Measurements from ENCODE around the gene TSPAN18. TPM values are rescaled to one million over a fixed set of nuclear protein-coding genes. Genes with fewer than 3 reads are reported as not detected.
A peak's percentile ranks its signal among the peaks of the same experiment; 100 is the strongest.

TSPAN18 gene
- total and polyA plus RNA-seq, 2 of the 8 experiments (the other 6 are each of a cell fraction or from before 2014, with no cell fraction given) = 5.2 to 10.2 TPM

DNA sequence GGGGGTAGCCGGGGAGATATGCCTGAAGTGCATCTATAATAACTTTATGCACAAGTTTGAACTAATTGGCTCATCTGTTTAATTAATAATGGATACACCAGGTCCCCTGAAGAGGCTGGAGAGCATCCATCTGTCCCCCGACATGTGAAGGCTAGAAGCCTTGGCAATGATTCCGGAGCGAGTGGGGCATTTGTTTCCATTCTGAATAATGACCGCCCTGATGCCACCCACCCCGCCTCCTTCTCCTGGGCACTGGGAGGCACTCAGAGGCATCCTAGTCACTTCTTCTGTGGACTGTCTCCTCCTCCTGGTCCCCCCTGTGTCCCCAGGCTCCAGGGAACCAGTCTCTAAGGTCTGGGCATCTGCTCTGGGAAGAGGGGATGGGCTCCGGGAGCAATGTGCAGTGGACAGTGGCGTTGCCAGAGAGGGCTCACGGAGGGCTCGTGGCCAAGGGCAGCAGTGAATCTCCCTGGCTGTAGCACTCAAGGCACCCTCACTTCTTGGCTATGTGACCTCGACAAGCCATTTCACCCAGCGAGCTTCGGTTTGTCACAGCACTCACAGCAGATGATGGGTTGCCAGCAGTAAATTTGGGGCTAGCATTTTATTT is 64.7 kb downstream of the TSPAN18 start:
- DNase-seq (ENCODE audit: low read depth in 1 of 2, low spot score in 2 of 2) (no peak), FAIRE-seq (no peak)
- ChIA-PET CTCF (ENCODE audit: partially characterized antibody) (interaction anchor here (0.6 to 8.0 kb wide), 10 partner anchors 10 to 120 kb away, joined by 3 to 86 read pairs (median 4); no protein-coding TSS in a partner anchor), POLR2A (ENCODE audit: partially characterized antibody) (interaction anchor here (0.6 kb wide), 1 partner anchor 93 kb away, joined by 3 read pairs; no protein-coding TSS in a partner anchor)
- Histone ChIP-seq H3K4me2 (ENCODE audit: insufficient read depth in 1 of 2, low read depth in 2 of 2, low read length in 2 of 2) (no peak overlapping the region), H3K4me3 (ENCODE audit: extremely low read depth in 1 of 4, insufficient read depth in 2 of 4, low read depth in 3 of 4, low read length in 4 of 4) (no peak overlapping the region), H3K14ac (ENCODE audit: insufficient read length) (no peak overlapping the region), H4K91ac (replicated peaks; ENCODE audit: insufficient read length, low read length) (peak overlapping the region; percentile 59), H4K5ac (ENCODE audit: insufficient read length, low read depth, low read length) (no peak overlapping the region), H3K9ac (replicated peaks in 1 of 4; ENCODE audit: extremely low read depth in 1 of 4, low read depth in 3 of 4, low read length in 3 of 4) (no peak overlapping the region), H3K23me2 (ENCODE audit: low read depth, low read length) (no peaks in the 10 kb centered on the region), H3K27ac (ENCODE audit: low read depth, low read length) (no peak overlapping the region; the same call in 1 of the 2 replicates), H4K8ac (ENCODE audit: extremely low read depth, insufficient read depth, low read length) (no peak overlapping the region; the same call in 1 of the 2 replicates), H3K9me3 (ENCODE audit: insufficient read depth in 2 of 2, low read depth in 1 of 2, low read length in 1 of 2) (no peaks in the 10 kb centered on the region), H3K79me1 (ENCODE audit: low read depth, low read length) (peaks cover 6% of the 10 kb centered on the region; the same call in 1 of the 2 replicates), H4K20me1 (replicated peaks in 1 of 2; ENCODE audit: control insufficient read depth in 1 of 2, insufficient read depth in 2 of 2, low read length in 2 of 2) (peaks cover 0 to 6% of the 10 kb centered on the region in 2 experiments), H2BK120ac (replicated peaks; ENCODE audit: low read depth, low read length) (no peak overlapping the region), H3K18ac (ENCODE audit: extremely low read depth, low read length) (no peak overlapping the region), H3K79me2 (ENCODE audit: control insufficient read depth in 1 of 2, insufficient read depth in 2 of 2, low read length in 2 of 2) (no peaks in the 10 kb centered on the region), H3K36me3 (ENCODE audit: control insufficient read depth in 2 of 4, insufficient read depth in 4 of 4, low read length in 3 of 4) (no peaks in the 10 kb centered on the region; a peak in 1 of 8 replicates), H3K56ac (replicated peaks; ENCODE audit: insufficient read length, low read depth, low read length) (no peak overlapping the region), H3K4ac (replicated peaks; ENCODE audit: insufficient read length, low read depth, low read length) (no peak overlapping the region), H3K23ac (ENCODE audit: insufficient read length) (no peak overlapping the region), H2BK5ac (ENCODE audit: low read depth, low read length) (peak overlapping the region; percentile 37; the same call in 1 of the 2 replicates), H2BK15ac (ENCODE audit: low read length) (no peak overlapping the region), H2BK12ac (ENCODE audit: low read depth, low read length) (no peak overlapping the region), H3K27me3 (replicated peaks in 1 of 4; ENCODE audit: control insufficient read depth in 3 of 4, extremely low read depth in 1 of 4, insufficient read depth in 3 of 4, low read length in 3 of 4) (peaks cover 0 to 4% (median 0%) of the 10 kb centered on the region in 4 experiments; a peak in 1 of 7 replicates), H3K4me1 (replicated peaks in 1 of 4; ENCODE audit: control insufficient read depth in 3 of 4, insufficient read depth in 4 of 4, low read length in 3 of 4) (peaks cover 0 to 8% (median 3%) of the 10 kb centered on the region in 4 experiments; a peak in 5 of 7 replicates), H2AFZ (ENCODE audit: low read length) (no peak overlapping the region), H2AK5ac (ENCODE audit: low read depth, low read length) (peak overlapping the region; percentile 40; the same call in 1 of the 2 replicates), H2BK20ac (ENCODE audit: low read length) (no peak overlapping the region)
- WGBS, 2 experiments (ENCODE audit: extremely low coverage in 1 of 2, insufficient coverage in 1 of 2, insufficient read length in 1 of 2, insufficient replicate concordance in 2 of 2, low coverage in 1 of 2, low lambda C conversion rate in 2 of 2, missing lambda C conversion rate in 1 of 2) = 87% methylated on average over 13 of the region's 13 CpGs; no CpG with 5 or more reads in 1 of the 2 experiments
- TF ChIP-seq JUND (IDR thresholded peaks at IDR 0.05; ENCODE audit: low read length) (no peak), BACH1 (IDR thresholded peaks at IDR 0.05; ENCODE audit: low read length) (no peak), RNF2 (IDR thresholded peaks at IDR 0.05; ENCODE audit: borderline replicate concordance, low read depth, low read length, missing control alignments, poor library complexity, severe bottlenecking) (no peak), POLR2A (IDR thresholded peaks at IDR 0.05; ENCODE audit: control extremely low read depth in 1 of 2, low read depth in 2 of 2, low read length in 2 of 2) (no peak), SIN3A (conservative IDR thresholded peaks at IDR 0.05 in 1 of 2, IDR thresholded peaks at IDR 0.05 in 1 of 2; ENCODE audit: low read depth in 1 of 2, low read length in 2 of 2) (no peak), CREB1 (IDR thresholded peaks at IDR 0.05) (no peak), JUN (IDR thresholded peaks at IDR 0.05; ENCODE audit: low read depth, low read length) (no peak), HDAC6 (IDR thresholded peaks at IDR 0.05; ENCODE audit: low read depth, low read length) (no peak)
- TF ChIP-seq, protein P1, sequence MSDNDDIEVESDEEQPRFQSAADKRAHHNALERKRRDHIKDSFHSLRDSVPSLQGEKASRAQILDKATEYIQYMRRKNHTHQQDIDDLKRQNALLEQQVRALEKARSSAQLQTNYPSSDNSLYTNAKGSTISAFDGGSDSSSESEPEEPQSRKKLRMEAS (IDR thresholded peaks at IDR 0.05) = no peak
- TF ChIP-seq, protein P2, sequence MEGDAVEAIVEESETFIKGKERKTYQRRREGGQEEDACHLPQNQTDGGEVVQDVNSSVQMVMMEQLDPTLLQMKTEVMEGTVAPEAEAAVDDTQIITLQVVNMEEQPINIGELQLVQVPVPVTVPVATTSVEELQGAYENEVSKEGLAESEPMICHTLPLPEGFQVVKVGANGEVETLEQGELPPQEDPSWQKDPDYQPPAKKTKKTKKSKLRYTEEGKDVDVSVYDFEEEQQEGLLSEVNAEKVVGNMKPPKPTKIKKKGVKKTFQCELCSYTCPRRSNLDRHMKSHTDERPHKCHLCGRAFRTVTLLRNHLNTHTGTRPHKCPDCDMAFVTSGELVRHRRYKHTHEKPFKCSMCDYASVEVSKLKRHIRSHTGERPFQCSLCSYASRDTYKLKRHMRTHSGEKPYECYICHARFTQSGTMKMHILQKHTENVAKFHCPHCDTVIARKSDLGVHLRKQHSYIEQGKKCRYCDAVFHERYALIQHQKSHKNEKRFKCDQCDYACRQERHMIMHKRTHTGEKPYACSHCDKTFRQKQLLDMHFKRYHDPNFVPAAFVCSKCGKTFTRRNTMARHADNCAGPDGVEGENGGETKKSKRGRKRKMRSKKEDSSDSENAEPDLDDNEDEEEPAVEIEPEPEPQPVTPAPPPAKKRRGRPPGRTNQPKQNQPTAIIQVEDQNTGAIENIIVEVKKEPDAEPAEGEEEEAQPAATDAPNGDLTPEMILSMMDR (IDR thresholded peaks at IDR 0.05; ENCODE audit: control extremely low read depth in 1 of 3, insufficient read depth in 1 of 3, low read depth in 1 of 3, low read length in 3 of 3) = no peak
